ENCODE data around the gene PDE6B.

- TF ChIP-seq CTCF (IDR thresholded peaks at IDR 0.05) (no peak), EP300 (IDR thresholded peaks at IDR 0.05) (no peak), POLR2A (IDR thresholded peaks at IDR 0.05; ENCODE audit: low read depth) (no peak)
Observed at GRCh38 chr4:656436-657337, 31.3 kb downstream of the PDE6B start.

All from esophagus muscularis mucosa (tissue), 4 donors.